Hematopoietic multipotent progenitor cell treated with erythropoietin and hydrocortisone succinate and interleukin-3 and kit ligand, for 17 days (in vitro differentiated cells): ENCODE measurements around the gene FCHSD2.
"Not testable (repeated sequence)": the region's sequence is repeated elsewhere in the genome, so short reads cannot be mapped to it uniquely, and the experiment has no call there.

Source experiments
- DNase-seq: peaks from one replicate; pipeline ENCODE4 v3.0.0-alpha.2; 2015; ENCODE audit warnings: low spot score

FCHSD2 gene

DNA sequence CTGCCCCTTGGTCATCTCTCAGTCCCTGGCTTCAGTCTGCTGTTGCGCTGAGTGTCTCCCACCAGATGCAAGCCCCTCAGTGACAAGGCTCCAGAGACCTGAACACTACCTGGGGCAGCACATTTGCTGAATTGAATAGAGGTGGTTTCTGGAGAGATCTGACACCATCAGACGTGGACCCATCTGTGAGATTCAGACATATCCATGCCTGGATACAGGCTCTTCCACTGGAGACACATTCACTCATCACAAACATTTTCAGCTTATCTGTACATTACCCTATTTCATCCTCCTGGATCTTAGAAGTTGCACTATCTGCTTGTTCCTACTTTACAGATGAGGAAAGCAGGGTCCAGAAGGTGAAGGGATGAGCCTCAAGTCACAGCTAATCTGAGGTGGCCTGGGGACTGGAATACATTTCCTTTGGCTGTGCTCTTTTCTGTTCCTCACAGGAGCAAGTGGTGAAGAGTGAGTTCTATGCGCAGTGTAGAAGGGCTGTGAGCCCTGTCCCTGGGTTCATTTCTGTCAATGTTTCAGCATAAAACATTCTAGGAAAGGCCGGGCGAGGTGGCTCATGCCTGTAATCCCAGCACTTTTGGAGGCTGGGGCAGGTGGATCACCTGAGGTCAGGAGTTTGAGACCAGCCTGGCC, 308.9 kb downstream of the FCHSD2 start:
- no peak for DNase-seq

DNA sequence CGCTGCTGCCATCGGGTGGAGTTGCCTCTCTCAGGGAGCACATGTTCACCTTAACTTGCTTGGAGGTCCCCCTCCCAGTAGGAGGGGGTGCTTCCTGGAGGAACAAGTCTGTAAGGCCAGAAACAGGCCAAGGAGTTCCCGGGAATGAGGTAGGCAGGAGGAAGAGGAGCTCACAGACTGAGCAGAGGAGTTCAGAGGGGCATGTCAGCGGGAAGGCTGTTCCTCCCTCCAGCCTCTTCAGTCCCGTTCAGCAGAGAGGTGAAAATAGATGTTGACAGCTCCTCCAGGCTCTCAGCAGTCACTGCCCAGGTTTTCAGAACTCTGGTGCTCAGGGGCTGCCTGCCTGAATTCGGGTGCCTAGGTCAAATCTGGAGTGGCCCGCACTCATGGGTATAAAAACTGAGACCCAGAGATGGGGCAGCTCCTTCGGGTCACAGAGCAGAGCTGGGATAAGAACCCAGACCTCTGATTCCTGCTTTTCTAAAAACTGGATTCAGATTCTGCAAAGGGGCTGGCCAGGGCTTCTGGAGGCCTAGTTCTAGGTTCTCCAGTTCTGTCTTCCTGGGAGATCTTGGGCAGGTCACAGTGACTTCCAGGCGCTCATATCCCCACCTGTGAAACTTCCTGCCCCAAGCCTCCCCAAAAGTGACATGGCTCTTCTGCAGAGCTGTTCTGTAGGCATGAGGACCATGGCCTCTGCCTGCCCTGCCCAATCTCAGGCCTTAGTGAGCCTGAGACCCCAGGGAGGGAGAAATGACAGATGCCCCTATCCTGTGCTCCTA, 309.6 kb downstream of the FCHSD2 start:
- DNase-seq: no peak

DNA sequence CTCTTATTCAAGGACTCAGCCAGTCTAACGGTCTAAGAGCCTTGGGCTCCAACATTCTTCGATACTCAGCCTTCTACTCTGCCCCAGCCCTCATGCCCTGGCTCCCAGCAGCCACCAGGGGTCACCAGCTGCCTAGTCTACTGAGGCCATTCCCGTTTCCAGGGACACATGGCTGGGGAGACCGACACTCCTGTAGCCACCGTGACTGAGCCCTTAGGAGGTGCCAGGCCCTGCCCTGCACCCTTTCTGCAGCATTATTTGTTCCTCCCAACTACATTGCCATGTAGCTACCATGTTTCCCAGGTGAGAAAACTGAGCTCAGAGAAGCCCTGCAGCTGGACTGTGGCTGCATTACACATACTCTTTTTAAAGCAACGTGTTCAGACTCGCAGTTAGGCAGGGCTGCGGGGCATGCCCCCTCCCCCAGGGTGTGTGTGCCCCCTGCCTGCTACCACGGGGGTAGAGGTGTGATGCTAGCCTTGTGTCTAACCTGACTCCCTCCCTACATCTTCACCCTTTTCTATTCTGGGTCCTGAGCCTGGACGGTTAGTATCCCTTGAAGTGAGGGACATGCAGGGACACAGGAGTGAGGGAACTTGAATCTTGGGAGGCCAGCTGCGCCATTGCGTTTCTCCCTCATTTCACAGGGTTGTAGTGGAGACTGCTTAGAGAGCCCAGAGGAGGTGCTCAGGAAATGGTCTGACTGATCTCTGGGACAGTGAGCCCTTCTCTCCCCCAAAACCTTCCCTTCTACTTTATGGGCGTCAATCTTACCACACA, 310.4 kb downstream of the FCHSD2 start:
- DNase-seq: peak; percentile 68

DNA sequence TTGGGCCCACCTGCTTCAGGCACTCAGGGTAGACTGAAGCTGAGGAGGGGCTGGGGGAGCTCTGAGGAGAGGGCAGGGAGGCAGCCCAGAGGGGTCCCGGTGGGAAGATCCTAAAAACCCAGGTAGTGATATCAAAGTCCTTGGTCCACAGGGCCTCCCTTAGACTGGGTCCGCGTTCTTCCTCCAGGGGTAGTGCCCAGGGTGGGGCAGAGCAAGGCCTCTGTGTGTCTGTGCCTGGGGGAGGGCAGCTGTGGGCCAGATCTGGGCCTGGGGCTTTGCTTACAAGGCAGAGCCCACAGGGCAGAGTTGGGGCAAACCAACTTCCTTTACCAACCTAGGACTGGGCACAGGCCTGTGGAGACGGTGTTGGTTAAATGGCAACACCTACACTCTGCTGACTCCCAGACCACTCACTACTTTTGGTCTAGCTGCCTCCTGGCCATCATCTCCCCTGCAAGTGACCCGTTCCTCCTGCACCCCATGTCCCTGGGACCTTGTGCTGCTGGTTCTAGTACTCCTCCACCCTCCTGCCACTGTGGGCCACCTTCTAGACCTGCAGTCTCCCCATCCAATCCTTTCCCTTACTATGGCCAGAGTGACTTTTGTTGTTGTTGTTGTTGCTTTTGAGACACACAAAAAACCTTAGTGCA, 312.1 kb downstream of the FCHSD2 start:
- DNase-seq: no peak

DNA sequence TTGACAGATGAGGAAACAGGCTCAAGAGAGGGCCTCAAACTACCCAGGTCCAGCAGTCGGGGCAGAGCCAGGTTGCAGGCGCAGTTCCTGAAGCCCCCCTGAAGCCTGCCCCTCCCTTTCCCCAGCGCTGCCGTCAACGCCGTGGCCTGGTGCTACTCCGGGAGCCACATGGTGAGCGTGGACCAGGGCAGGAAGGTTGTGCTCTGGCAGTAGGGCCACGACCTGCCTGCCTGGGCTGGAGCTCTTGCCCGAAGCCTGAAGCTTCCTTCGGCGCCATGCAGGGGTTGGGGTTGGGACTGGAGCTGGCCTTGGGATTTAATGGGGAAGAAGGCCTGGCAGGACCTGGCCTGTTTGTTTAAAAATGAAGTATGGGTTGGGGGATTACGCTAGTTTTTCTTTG, 312.9 kb downstream of the FCHSD2 start:
- DNase-seq: no peak

DNA sequence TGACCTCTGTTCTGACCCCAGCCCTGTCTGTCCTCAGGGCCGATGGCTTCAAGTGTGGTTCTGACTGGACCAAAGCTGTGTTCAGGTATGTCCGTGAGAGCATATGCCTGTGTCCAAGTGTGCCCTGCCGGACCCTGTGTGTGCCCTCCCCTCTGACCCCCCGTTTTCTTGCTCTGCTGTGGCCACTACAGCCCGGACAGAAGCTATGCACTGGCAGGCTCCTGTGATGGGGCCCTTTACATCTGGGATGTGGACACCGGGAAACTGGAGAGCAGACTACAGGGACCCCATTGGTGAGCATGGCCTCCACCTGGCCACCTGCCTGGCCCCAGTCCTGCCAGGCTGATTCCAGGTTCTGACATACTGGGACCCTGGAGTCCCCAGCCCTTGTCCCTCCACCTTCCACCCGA, 313.4 kb downstream of the FCHSD2 start:
- DNase-seq: no peak

DNA sequence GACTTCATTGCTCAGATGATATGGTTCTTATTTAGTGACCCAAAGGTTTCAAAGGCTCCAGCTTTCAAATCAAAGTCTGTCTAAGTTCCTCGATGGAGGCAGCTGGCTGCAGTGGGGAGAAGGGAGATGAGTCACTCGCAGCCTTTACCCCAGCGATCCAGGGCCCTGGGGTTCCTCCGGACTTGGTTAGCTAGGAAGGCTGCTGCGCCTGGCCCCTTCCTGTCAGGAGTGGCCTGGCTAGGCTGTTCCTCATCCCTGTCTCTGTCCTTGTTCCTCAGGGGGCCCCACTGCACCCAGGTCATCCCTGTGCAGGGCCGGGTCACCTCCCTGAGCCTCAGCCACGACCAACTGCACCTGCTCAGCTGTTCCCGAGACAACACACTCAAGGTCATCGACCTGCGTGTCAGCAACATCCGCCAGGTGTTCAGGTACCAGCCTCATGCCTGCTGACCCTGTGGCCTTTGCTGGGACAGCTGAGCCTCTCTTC, 314.0 kb downstream of the FCHSD2 start:
- DNase-seq: no peak

DNA sequence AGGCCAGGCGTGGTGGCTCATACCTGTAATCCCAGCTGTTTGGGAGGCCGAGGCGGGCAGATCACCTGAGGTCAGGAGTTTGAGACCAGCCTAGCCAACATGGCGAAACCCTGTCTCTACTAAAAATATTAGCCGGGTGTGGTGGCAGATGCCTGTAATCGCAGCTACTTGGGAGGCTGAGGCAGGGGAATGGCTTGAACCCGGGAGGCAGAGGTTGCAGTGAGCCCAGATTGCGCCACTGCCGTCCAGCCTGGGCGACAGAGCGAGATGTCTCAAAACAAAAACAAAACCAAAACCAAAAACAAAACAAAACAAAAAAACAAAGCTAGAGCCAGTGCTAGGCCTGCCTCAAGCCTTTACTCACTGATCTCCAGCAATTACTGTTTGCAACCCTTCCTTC, 314.5 kb downstream of the FCHSD2 start:
- not testable (repeated sequence) for DNase-seq

DNA sequence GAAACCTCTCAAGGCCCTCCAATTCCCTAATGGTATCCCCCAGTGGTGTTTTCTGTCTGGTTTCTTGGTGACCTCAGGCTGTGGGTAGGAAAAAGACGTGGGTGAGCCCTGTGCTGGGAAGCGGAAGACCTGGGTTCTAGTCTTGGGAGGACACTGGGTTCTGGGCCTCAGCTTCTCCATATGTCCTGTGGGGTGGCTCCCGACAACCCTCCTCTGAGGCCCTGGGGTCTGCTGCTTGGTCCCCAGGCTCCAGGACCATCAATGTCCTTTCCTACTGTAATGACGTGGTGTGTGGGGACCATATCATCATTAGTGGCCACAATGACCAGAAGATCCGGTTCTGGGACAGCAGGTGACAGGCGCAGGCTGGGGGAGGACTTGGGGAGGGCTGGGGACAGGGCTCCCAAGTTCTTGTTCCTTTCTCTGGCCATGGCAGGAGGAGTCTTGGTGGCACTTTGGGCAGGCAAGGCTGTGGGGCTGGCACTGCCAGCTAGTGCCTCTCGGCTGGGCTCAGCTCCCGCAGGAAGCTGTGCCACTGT, 315.1 kb downstream of the FCHSD2 start:
- no peak for DNase-seq

DNA sequence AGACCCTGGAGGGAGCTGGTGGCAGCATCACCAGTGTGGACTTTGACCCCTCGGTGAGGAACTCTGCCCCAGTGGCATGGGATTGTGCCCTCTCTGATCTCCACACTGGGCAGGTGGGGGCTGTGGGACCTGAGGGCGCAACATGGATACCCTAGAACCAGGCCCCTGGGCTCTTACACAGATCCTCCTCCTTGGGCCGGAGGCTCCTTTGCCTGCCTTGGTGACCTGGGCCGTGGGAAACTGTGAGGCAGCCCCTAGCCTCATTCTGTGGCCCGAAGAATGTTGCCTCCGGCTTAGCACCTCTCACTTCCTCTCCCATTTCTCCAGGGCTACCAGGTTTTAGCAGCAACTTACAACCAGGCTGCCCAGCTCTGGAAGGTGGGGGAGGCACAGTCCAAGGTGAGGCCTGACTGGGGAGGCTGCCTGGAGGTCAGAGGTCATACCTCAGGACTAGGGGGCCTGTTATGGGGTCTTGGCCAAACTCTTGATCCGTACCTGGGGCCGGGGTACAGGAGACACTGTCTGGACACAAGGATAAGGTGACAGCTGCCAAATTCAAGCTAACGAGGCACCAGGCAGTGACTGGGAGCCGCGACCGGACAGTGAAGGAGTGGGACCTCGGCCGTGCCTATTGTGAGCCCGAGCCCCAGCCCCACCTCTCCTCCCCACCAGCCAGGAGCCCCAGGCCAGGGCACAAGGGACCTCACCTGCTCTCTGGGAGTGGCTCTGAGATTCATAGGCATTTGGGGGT, 315.8 kb downstream of the FCHSD2 start:
- DNase-seq: no peak

DNA sequence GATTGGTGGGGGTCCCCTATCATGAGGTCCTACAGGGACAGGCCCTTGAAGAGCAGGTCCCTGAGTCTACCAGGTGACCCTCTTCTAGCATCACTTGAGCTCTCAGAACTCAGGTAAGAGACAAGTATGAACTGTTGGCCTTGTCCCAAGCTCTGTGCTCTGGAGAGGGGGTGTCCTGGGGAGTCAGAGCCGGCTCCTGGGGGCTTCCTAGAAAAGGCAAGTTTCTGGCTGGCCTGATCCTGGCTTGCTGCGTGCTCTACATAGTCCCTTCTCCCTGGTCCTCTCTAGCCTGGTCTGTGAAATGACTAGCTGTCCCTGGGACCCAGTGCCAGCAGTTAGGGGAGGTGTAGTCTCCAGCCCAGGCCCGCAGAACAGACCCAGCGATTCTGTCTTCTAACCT, 316.5 kb downstream of the FCHSD2 start:
- DNase-seq: no peak

DNA sequence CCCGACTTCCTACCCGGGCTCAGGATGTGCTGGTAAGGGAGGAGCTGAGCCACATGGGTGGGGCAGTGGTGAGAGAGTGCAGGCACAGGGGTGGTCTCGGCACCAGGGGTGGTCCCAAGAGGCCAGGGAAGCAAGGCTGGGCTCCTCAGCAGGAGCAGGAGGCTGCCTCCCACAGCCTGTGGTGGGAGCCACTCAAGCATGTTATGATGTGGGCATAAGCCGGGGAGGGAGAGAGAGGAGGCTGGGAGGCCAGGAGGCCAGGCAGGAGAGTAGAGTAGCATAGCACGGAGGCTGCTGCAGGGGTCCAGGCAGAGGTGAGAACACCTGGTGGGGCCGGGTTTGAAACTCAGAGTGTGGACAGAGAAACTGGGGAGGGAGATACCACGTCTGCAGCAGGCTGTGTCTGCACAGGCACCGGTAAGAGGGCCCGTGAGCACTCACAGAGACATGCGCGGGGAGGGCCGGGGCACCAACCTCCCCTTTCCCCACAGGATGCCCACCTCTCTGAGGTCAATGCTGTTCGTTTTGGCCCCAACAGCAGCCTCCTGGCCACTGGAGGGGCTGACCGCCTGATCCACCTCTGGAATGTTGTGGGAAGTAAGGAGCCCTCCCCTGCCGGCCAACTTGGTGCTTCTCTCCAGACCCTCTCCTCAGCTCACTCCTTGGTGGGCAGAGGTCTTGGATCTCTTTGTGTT, 317.2 kb downstream of the FCHSD2 start:
- no peak for DNase-seq

DNA sequence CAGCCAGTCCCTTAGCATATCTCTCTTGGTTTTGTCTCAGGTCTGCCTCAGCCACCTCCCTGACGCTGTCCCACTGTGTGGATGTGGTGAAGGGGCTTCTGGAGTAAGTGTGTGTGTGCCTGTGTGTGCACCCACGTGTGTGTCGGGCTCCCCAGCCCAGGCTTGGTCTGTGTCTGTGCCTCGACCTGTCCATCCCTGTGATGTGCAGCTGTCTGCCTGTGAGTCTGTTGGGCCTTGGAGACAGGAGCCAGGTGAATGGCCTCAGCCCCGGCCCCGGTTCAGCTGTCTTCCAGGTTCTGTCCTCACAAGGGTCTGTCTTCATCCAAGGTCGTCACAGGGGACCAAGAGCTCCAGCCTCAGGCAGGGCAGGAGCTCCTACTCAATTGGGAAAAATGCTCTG, 318.1 kb downstream of the FCHSD2 start:
- DNase-seq: no peak

DNA sequence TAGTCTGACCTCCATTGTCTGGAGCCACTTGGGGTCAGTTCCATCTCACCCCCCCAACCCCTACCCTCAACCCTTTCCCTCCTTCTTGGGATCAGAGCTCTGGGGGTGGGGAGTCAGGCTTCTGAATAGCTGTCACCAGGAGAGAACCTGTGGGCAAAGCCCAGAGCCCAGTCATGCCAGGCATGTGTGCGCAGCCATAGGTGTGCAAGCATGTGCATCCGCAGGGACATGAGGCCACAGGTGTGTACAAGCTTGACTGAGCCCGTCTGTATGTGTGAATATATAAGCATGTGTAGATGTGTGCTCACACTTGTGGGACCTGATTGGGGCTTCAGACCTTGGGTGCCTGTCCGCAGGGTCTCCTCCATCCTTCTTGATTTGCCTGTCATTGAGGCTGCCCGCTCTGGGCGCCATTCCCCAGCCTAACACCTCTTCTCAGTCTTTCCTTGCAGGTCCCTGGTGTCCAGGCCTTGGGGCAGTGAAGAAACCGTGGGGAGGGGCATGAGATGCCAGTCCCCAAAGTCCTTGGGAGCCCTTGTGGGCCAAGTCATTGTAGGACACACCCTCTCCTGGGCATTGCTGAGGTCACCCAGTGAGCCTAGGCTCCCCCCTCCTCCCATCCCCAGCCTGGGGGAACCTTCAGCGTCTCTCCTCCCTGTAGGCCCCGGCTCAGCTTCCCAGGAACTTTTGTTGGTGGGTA, 318.9 kb downstream of the FCHSD2 start:
- DNase-seq: no peak

DNA sequence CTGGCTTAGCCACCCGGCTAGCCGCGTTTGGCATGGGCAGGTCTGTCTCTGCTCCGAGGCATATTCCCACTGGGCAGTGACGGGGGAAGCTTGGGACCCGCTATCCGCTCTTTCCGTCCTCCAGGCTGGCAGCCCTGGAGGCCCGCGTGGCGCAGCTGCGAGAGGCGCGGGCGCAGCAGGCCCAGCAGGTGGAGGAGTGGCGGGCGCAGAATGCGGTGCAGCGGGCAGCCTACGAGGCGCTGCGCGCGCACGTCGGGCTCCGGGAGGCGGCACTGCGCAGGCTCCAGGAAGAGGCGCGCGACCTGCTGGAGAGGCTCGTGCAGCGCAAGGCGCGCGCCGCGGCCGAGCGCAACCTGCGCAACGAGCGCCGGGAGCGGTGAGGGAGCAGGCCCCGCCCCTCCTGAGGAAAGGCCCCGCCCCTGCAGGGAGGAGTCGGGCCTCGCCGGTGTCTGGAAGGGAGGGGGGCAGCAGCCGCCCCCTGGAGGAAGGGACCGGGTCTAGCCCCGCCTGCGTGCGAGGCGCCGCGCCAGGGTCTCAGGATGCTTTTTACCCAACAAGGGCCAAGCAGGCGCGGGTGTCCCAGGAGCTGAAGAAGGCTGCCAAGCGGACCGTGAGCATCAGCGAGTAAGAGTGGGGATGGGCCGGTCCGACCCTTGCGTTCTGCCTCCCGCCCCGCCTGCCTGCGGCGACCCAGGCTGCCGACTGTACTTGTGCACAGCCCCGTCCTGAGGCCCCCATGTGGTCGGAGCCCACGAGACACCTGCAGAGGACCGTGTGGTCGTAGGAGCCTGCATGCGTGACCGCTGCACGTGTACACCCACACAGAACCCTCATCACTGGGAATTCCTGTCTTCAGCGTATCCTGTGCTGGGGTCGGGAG, 320.0 kb downstream of the FCHSD2 start:
- DNase-seq: peak; percentile 74

DNA sequence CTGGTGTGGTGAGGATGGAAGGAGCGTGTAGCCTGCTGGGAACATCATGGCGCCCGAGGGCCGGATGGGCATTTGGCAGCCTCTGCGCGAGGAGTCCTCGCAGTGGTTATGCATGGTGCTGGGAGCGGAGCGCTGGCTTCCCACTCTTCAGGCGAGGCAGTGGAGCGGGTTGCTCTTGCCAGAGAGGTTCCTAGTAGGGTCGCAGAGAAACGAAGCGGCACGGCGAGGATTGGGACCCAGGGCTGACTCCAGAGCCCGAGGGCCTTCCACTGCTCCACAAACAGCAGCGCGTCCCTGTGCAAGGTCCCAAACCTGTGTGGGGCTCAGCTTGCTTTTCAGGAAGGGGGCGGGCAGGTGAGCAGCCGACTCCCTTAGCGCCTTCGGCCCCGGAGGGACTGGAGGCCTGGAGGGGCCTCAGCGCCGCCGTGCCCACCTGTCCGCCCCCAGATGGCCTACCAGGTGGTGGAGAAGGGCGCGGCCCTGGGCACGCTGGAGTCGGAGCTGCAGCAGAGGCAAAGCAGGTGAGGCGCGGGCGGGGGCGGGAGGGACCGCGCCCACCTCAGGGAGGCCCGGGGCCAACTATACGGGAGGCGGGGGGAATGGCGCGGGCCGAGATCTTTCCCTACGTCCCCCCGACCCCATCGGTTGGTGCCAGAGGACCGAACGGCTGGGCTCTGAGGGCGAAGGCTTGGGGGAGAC, 320.7 kb downstream of the FCHSD2 start:
- DNase-seq: no peak

DNA sequence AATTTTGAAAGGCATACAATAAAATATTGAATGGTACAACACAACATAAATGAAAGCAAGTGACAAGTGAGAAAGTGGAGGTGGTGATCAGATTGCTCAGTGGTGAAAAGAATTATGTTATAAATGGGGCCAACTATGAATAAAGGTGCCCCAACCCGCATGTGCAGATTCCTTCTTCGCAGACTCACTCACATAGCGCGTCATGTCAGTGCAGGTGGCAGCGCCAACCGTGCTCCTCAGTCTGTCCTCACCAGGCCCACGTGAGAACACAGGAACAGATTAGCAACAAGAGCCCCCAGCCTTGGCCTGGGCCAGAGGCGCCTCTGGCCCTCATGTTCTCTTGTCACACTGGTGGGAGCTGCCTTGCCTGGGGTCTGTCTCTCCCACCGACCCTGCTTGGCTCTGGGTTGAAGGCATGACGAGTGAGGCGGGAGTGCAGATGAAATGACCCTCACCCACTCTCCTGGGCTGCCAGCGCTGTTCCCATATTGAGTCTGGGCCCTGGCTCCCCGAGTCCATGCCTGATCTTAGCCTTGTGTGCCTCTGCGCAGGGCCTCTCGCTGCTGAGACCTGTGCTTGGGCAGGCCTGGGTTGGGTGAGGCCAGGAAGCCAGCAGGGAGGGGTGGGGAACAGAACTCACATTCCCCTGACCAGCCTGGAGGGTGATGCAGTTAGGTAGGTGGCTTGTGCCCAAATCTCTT, 321.5 kb downstream of the FCHSD2 start:
- DNase-seq: no peak

DNA sequence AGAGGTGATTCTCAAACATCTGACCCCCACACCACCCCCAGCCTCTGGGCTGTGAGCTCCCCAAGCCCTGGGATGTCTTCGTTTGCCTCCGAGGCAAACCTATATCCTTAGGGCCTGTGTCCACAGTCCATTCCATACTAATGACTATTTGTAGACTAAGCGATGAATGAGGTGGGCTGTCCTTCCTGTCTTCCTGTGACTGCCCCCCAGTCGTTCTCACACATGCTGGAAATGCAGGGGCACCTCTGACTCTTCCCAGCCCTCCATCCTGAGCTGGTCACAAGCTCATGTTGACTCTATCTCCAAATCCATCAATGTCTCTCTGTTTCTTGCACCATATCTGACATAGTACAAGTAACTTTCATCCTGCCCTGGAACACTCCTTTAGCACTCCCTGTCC, 323.1 kb downstream of the FCHSD2 start:
- DNase-seq: no peak
